H1 (cell line): ENCODE results near the gene DNAL4.

ENCODE experiments used
- CREB1 ChIP-seq: IDR thresholded peaks from 2 replicates; pipeline ENCODE4 v1.6.1; 2012; ENCODE audit warnings: inconsistent platforms
- POLR2A ChIP-seq, 2 experiments: IDR thresholded peaks; 1 replicate in 1 of 2; 2 replicates in 1 of 2; pipeline ENCODE4 v1.6.1; 2011; ENCODE audit warnings: low read depth in 2 of 2, low read length in 2 of 2, mild to moderate bottlenecking in 2 of 2; ENCODE audit errors: control extremely low read depth in 1 of 2
- POLR2AphosphoS5 ChIP-seq: IDR thresholded peaks from 2 replicates; pipeline ENCODE4 v1.6.1; 2011; ENCODE audit warnings: low read depth, low read length
- SUZ12 ChIP-seq: fragments of 200-600 bp; sonication (generic); IDR thresholded peaks from 2 replicates; pipeline ENCODE4 v1.6.1; 2012; ENCODE audit warnings: mild to moderate bottlenecking, inconsistent platforms, low read length, moderate library complexity, mixed read lengths

DNA sequence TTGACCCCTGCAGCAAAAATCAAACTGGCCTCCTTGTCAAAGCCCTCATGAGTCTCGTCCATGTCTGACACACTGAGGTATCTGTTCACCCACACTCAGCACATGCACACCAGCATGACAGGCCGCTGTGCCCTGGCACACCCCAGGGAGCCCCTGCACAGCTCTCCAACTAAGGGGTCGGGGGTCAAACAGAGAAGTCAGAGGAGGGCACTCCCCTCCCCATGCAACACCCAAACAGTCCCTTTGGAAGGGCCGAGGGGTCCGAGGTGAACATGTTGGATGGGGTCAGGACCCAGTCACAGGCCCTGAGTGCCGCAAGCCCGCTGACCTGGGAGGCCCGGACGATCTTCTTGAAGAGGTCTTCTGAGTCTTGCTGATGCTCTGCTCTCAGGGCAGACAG is 52.8 kb downstream of the DNAL4 start:
- TF ChIP-seq POLR2A (IDR thresholded peaks at IDR 0.05; ENCODE audit: control extremely low read depth in 1 of 2, low read depth in 2 of 2, low read length in 2 of 2) = no peak
- no peak for TF ChIP-seq POLR2AphosphoS5
- no peak for TF ChIP-seq CREB1
- no peak for TF ChIP-seq SUZ12
